ENCODE results near the gene NCKAP5. TPM values are rescaled to one million over a fixed set of nuclear protein-coding genes. Genes with fewer than 3 reads are reported as not detected.

Gene NCKAP5
- total RNA-seq, 4 donors from 2014 or later = 2.7 to 11.7 (median 5.6) TPM

- Histone ChIP-seq H3K27ac (no peak overlapping the region), H3K27me3 (no peaks in the 10 kb centered on the region), H3K9me3 (no peaks in the 10 kb centered on the region), H3K4me3 (no peak overlapping the region), H3K36me3 (no peaks in the 10 kb centered on the region), H3K4me1 (peaks cover 0 to 25% (median 5%) of the 10 kb centered on the region in 4 donors)
- DNase-seq (ENCODE audit: low spot score in 2 of 2) = no peak
- no peak for TF ChIP-seq POLR2A (IDR thresholded peaks at IDR 0.05)
- no peak for TF ChIP-seq EP300 (IDR thresholded peaks at IDR 0.05)
- no peak for TF ChIP-seq CTCF (IDR thresholded peaks at IDR 0.05)
- 75 to 100% methylated on average over 1 of the region's 1 CpG for WGBS, 2 donors
These were observed 8.5 kb upstream of the NCKAP5 start for GRCh38 chr2:133576714-133577113.

GRCh38 chr2:133574620-133575019 is 6.4 kb upstream of the NCKAP5 start:
- no peak for DNase-seq (ENCODE audit: low spot score in 2 of 2)
- WGBS, 2 donors = 93 to 100% methylated on average over 1 of the region's 1 CpG
- no peaks in the 10 kb centered on the region for H3K9me3 ChIP-seq
- H3K27me3 ChIP-seq = no peaks in the 10 kb centered on the region
- no peak for TF ChIP-seq CTCF (IDR thresholded peaks at IDR 0.05)
- TF ChIP-seq POLR2A (IDR thresholded peaks at IDR 0.05) = no peak
- no peak for TF ChIP-seq EP300 (IDR thresholded peaks at IDR 0.05)
- no peaks in the 10 kb centered on the region for H3K36me3 ChIP-seq
- H3K4me3 ChIP-seq = no peak overlapping the region
- H3K4me1 ChIP-seq = peaks cover 0 to 8% (median 3%) of the 10 kb centered on the region in 4 donors
- no peak overlapping the region for H3K27ac ChIP-seq

- Histone ChIP-seq H3K4me1 (peaks cover 0 to 5% (median 2%) of the 10 kb centered on the region in 4 donors), H3K27ac (no peak overlapping the region), H3K36me3 (no peaks in the 10 kb centered on the region), H3K9me3 (no peaks in the 10 kb centered on the region), H3K27me3 (no peaks in the 10 kb centered on the region), H3K4me3 (no peak overlapping the region)
- no peak for DNase-seq (ENCODE audit: low spot score in 2 of 2)
- WGBS, 2 donors = 64 to 77% methylated on average over 5 of the region's 5 CpGs
- TF ChIP-seq EP300 (IDR thresholded peaks at IDR 0.05) = no peak
- no peak for TF ChIP-seq CTCF (IDR thresholded peaks at IDR 0.05)
- TF ChIP-seq POLR2A (IDR thresholded peaks at IDR 0.05) = no peak
These were observed 5.9 kb upstream of the NCKAP5 start for GRCh38 chr2:133574186-133574585.

- H3K9me3 ChIP-seq = no peaks in the 10 kb centered on the region
- TF ChIP-seq EP300 (IDR thresholded peaks at IDR 0.05) = no peak
- no peaks in the 10 kb centered on the region for H3K27me3 ChIP-seq
- 80 to 82% methylated on average over 6 of the region's 6 CpGs for WGBS, 2 donors
- no peak overlapping the region for H3K27ac ChIP-seq
- peaks cover 0 to 2% (median 0%) of the 10 kb centered on the region in 4 donors for H3K4me1 ChIP-seq
- no peaks in the 10 kb centered on the region for H3K36me3 ChIP-seq
- DNase-seq (ENCODE audit: low spot score in 2 of 2) = no peak
- H3K4me3 ChIP-seq = no peak overlapping the region
These were observed 5.4 kb upstream of the NCKAP5 start for GRCh38 chr2:133573491-133574162.

- H3K9me3 ChIP-seq = no peaks in the 10 kb centered on the region
- TF ChIP-seq POLR2A (IDR thresholded peaks at IDR 0.05) (no peak), CTCF (IDR thresholded peaks at IDR 0.05) (no peak), EP300 (IDR thresholded peaks at IDR 0.05) (no peak)
- no peak for DNase-seq (ENCODE audit: low spot score in 2 of 2)
- no peak overlapping the region for H3K4me3 ChIP-seq
- H3K27ac ChIP-seq = no peak overlapping the region
- H3K27me3 ChIP-seq = no peaks in the 10 kb centered on the region
- H3K36me3 ChIP-seq = no peaks in the 10 kb centered on the region
- H3K4me1 ChIP-seq = peaks cover 0 to 12% (median 3%) of the 10 kb centered on the region in 4 donors
- WGBS, 2 donors = 86 to 89% methylated on average over 6 of the region's 6 CpGs
These were observed 3.0 kb upstream of the NCKAP5 start for GRCh38 chr2:133571249-133571648.
